Measurements from ENCODE around the gene ANKZF1.

DNA sequence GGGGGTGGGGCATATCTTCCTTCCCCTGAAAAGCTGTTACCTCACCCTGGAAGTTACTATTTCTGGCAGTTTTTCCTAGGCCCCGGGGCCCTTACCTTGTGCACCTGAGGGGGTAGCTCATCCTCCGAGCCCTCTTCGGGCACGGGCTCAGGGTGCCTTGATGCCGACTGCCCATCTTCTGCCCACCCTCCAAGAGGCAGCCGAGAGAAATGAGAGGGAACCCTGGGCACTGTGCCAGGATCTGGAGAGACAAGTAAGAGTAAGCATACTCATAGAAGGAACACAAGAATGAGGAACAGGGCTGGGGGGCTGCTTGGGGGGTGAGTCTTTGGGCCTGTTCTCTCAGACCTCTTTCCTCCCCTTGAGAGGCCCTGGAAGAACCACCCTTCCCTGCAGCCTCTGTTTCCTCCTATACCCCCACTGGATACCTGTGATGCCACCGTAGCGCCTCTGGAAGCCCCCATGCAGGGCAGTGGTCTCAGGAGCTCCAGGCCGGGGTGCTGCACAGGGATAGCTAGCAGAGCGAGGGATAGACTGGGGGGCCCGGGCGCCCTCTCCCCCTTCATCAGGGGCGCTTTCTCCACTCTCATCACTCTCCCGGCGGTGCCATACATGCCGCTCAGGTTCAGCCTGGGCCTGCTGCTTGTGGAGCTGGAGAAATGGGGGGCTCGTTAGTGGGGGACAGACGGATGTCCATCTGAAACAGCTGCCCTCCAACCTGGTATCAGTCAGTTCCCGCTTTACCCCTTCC lies 8.8 kb upstream of the ANKZF1 start:
- no peak for TF ChIP-seq EZH2 (IDR thresholded peaks at IDR 0.05; ENCODE audit: insufficient read depth, poor library complexity, severe bottlenecking)
- no peak for TF ChIP-seq EZH2phosphoT487 (IDR thresholded peaks at IDR 0.05; ENCODE audit: insufficient read depth, low read depth)
